ENCODE measurements around the gene CCDC9B.

DNA sequence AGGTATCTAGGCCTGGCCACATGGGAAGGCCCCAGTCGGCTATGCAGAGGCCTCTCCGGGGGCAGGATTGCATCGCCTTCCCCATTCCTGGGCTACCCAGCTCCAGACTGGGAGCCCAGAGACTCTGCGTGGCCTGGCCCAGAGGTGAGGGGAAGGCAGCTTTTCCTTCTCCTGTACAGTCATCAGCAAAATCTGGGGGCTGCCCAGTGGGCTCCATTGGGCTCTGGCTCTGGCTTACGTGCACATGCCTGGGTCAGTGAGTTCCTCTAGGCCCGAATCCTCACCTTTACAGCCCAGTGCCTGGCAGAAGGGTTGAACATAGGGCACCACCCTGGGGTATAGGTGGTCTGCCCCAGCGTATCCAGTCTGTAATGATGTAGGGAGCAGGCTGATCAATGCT is 53.9 kb downstream of the CCDC9B start:
- TF ChIP-seq CREB5 (CRISPR knock-in tag; IDR thresholded peaks at IDR 0.05; ENCODE audit: low read depth) (no peak), CSDC2 (CRISPR knock-in tag; IDR thresholded peaks at IDR 0.05) (no peak), ZFP3 (CRISPR knock-in tag; IDR thresholded peaks at IDR 0.05) (no peak), ARNTL (CRISPR knock-in tag; IDR thresholded peaks at IDR 0.05; ENCODE audit: borderline replicate concordance, low read depth) (no peak), RARB (CRISPR knock-in tag; IDR thresholded peaks at IDR 0.05) (no peak)
- TF ChIP-seq, protein P1, sequence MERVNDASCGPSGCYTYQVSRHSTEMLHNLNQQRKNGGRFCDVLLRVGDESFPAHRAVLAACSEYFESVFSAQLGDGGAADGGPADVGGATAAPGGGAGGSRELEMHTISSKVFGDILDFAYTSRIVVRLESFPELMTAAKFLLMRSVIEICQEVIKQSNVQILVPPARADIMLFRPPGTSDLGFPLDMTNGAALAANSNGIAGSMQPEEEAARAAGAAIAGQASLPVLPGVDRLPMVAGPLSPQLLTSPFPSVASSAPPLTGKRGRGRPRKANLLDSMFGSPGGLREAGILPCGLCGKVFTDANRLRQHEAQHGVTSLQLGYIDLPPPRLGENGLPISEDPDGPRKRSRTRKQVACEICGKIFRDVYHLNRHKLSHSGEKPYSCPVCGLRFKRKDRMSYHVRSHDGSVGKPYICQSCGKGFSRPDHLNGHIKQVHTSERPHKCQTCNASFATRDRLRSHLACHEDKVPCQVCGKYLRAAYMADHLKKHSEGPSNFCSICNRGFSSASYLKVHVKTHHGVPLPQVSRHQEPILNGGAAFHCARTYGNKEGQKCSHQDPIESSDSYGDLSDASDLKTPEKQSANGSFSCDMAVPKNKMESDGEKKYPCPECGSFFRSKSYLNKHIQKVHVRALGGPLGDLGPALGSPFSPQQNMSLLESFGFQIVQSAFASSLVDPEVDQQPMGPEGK (CRISPR knock-in tag; IDR thresholded peaks at IDR 0.05; ENCODE audit: borderline replicate concordance) = no peak
- TF ChIP-seq, protein P2, sequence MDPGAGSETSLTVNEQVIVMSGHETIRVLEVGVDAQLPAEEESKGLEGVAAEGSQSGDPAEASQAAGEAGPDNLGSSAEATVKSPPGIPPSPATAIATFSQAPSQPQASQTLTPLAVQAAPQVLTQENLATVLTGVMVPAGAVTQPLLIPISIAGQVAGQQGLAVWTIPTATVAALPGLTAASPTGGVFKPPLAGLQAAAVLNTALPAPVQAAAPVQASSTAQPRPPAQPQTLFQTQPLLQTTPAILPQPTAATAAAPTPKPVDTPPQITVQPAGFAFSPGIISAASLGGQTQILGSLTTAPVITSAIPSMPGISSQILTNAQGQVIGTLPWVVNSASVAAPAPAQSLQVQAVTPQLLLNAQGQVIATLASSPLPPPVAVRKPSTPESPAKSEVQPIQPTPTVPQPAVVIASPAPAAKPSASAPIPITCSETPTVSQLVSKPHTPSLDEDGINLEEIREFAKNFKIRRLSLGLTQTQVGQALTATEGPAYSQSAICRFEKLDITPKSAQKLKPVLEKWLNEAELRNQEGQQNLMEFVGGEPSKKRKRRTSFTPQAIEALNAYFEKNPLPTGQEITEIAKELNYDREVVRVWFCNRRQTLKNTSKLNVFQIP (CRISPR knock-in tag; IDR thresholded peaks at IDR 0.05; ENCODE audit: borderline replicate concordance, low read depth) = no peak

Data from SK-N-SH treated with all-trans-retinoic acid at 6 μM for 48 hours (cell line).